HG03354 (cell line): Measurements from ENCODE around the gene PHF5A.

Source experiments
- ATAC-seq: cut with Tn5 transposase; IDR thresholded peaks from one replicate; pipeline ENCODE4 v1.9.1; 2021; ENCODE audit warnings: mild to moderate bottlenecking; ENCODE audit not compliant: unreplicated experiment, poor library complexity, severe bottlenecking

The PHF5A gene

DNA sequence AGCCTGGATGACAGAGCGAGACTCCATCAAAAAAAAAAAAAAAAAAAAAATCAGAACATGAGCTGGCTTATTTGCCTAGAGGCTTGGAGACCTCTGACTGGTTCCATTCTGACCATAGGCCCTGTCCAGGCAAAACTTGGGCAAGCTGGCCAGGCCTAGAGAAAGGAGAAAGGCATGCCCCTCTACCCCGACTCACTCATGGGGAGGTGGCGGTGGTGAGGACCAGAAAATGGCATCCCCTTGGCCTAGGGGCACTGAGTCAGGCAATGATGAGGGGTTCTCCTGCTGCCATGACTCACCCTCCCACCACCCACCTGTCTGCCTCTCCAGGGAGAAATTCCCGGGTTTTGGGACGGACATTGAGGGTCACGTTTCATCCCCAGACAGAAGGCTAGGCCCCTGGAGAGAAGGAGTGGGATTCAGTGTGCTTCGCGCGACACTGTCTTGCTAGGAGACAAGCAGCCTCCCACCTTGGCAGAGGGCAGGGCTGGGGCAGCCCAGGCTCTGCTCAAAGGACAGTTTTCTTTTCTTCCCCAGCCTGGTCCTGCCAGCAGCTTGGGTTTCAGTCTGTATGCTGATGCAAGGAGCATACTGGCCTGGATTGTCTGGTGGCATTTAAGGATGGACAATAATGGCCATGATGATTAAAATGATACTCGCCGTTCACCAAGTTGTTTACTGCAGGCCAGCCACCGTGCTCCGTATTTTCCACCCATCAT, 39.1 kb downstream of the PHF5A start:
- ATAC-seq, result no peak

GRCh38 chr22:41425660-41426365, 42.7 kb downstream of the PHF5A start:
- no peak for ATAC-seq

DNA sequence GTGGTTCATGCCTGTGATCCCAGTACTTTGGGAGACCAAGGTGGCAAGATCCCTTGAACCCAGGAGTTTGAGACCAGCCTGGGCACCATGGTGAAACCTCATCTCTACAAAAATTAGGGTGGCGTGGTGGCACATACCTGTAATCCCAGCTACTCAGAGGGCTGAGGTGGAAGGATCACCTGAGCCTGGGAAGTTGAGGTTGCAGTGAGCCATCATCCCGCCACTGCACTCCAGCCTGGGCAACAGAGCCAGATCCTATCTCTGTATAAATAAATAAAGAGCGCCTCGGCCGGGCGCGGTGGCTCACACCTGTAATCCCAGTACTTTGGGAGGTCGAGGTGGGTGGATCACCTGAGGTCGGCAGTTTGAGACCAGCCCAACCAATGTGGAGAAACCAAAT, 49.8 kb downstream of the PHF5A start:
- ATAC-seq, result no peak

DNA sequence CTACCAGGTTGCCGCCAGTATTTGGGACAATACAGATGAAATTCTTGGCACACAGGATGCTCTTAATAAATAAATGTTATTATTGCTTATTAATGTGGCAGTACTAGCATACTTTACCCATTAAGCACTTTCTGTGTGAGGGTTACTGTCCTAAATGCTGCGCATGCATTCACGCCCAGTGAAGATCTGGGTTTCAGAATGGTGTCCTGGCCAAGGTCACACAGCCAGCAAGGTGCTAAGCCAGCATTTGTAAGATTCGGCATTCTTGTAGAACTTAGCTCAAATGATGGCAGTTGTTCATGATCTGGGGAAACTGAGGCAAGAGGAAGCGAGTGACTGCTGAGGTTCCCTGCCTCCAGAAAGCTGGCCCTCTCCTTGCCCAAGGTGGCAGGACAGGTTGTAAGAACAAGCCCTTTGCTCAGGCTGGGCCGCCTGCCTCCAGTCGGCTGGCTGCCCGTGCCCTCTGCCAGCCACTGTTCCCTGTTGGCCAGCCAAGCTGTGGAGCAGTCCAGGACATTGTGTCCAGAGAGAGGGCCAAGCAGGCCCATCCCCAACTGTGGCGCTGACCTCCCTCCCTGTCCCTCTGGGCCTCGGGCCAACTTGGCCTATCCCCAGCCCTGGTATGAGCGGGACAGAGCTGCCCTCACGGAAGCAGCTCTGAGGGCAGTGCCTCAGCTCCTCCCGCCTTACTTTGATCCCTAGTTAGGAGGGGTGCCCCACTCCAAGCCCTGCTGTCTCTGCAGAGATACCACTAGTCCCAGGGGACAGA, 50.7 kb downstream of the PHF5A start:
- ATAC-seq, result no peak

DNA sequence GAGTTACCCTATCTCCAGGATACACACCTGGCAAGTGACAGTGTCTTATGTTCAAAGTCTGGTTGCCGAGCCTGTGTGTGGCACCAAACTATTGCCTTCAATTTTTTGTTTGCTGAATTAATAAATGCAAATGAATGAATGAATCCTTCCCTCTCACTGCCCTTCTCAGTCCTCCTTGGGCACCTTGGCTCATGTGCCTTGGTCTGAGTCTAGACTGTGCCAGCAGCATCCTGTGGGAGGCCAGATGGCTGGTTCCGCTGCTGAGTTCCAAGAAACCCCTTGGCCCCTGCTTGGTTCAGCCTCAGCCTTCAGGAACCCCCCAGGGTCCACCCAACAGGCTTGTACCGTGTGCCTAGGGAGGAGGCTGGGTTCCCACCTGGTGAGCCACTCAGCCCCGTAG, 52.9 kb downstream of the PHF5A start:
- no peak for ATAC-seq

GRCh38 chr22:41411021-41411851, 57.3 kb downstream of the PHF5A start:
- no peak for ATAC-seq

DNA sequence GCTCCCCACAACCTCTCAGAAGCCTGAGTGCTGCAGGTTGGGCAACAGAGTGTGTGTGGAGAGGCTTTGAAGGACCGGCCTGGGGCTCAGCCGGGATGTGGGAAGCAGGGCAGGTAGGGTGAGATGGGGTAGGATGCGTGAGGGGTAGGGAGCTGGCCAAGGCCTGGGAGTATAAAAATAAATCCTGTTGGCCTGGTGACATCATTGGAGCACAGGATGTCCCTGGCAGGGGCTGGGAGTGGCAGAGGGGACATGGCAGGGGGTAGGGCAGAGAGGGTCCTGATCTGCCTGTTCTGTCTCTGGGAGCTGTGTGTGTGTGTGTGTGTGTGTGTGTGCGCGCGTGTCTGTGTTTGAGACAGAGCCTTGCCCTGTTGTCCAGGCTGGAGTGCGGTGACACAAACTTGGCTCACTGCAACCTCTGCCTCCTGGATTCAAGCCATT, 58.2 kb downstream of the PHF5A start:
- ATAC-seq, result no peak
